Stimulated activated naive CD8-positive, alpha-beta T cell treated with anti-CD3 and anti-CD28 coated beads, Interleukin-15, amount 100 ng/mL, for 72 hours (primary cell): ENCODE measurements around the gene HELZ.
A peak's percentile ranks its signal among the peaks of the same experiment; 100 is the strongest.

Experiments used
- ATAC-seq: fragments of 150-1000 bp; cut with Tn5 transposase; 2 replicates; pipeline ENCODE4 v1.10.0; 2021; ENCODE audit warnings: mild to moderate bottlenecking, moderate library complexity
- DNase-seq, 2 donors: peaks; one replicate each; pipeline ENCODE4 v3.0.0; 2021 to 2022
- H3K27ac Mint-ChIP-seq, 2 donors: one replicate each; pipeline ENCODE4 v1.8.0; 2022; ENCODE audit warnings: mild to moderate bottlenecking in 2 of 2, mixed read lengths in 2 of 2, moderate library complexity in 2 of 2
- H3K27me3 Mint-ChIP-seq: one replicate; pipeline ENCODE4 v1.8.0; 2022; ENCODE audit warnings: mixed read lengths
- H3K4me1 Mint-ChIP-seq: one replicate; pipeline ENCODE4 v1.8.0; 2022; ENCODE audit warnings: mild to moderate bottlenecking, mixed read lengths
- H3K4me3 Mint-ChIP-seq, 2 donors: one replicate each; pipeline ENCODE4 v1.8.0; 2022; ENCODE audit warnings: mild to moderate bottlenecking in 2 of 2, mixed read lengths in 2 of 2, moderate library complexity in 1 of 2
- H3K9me3 Mint-ChIP-seq, 2 donors: one replicate each; pipeline ENCODE4 v1.8.0; 2022; ENCODE audit warnings: mixed read lengths in 2 of 2

HELZ gene

DNA sequence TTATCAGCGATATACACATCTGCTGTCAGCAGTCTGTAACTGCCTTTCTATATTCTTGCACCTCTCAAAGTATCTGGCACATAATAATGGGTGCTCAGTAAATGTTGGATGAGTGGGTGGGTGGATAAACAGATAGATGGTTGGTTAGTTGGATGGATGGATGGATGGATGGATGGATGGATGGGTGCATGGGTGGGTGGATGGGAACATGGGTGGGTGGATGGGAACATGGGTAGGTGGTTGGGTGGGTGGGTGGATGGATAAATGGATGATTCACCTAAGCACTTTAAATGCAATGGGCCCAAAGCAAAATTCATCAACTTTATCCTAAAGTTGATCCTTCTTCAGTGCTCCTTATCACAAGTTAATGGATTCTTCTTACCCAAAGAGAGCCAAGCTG lies 48.6 kb downstream of the HELZ start:
- Mint-ChIP-seq H3K4me3 (no peak overlapping the region), H3K27me3 (no peaks in the 10 kb centered on the region), H3K9me3 (peaks cover 7 to 12% of the 10 kb centered on the region in 2 donors), H3K27ac (no peak overlapping the region), H3K4me1 (peaks cover 9% of the 10 kb centered on the region)
- DNase-seq = no peak
- ATAC-seq = no peak

DNA sequence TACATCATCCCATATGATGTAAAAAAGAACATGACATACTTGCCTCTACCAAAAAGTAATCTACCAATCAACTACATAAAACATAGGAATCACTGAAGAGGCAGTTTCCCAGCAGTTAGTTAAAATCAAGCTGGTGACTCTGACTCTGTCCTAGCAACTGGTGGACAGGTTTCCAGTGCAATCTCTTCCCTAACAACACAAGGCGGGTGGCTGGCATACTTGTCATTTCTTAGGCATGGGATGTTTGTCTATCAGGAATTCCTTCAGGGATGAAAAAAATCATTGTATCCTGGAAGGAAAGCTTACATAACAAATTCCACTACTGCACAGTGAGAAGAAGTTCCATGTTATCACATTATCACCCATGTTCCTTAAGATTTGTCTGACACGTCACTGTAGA lies 50.9 kb downstream of the HELZ start:
- no peak for DNase-seq
- peaks cover 7 to 12% of the 10 kb centered on the region in 2 donors for H3K9me3 Mint-ChIP-seq
- no peaks in the 10 kb centered on the region for H3K27me3 Mint-ChIP-seq
- peaks cover 9% of the 10 kb centered on the region for H3K4me1 Mint-ChIP-seq
- H3K4me3 Mint-ChIP-seq = no peak overlapping the region
- ATAC-seq = no peak
- H3K27ac Mint-ChIP-seq = no peak overlapping the region

DNA sequence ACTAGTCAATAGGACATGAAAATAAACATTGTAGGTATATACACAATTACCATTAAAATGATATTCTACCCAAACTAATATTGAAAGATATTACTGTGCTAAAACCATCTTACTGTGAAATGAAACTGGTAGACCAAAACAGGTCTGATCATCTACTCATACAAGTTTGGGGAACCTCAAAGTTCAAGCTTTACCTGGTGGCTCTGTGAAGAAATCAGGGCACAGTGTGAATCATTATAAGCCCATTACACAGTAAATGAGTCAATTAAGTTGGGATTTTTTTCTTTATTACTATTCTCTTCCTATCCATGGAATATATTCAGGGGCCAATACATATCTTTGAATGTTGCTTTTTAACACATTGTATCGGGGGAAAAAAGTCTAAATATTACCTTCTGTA lies 57.1 kb downstream of the HELZ start:
- ATAC-seq (no peak), DNase-seq (no peak)
- Mint-ChIP-seq H3K27me3 (no peaks in the 10 kb centered on the region), H3K27ac (peak overlapping the region in 1 of 2 donors; percentile 70), H3K9me3 (no peaks in the 10 kb centered on the region), H3K4me1 (peaks cover 6% of the 10 kb centered on the region), H3K4me3 (no peak overlapping the region)

DNA sequence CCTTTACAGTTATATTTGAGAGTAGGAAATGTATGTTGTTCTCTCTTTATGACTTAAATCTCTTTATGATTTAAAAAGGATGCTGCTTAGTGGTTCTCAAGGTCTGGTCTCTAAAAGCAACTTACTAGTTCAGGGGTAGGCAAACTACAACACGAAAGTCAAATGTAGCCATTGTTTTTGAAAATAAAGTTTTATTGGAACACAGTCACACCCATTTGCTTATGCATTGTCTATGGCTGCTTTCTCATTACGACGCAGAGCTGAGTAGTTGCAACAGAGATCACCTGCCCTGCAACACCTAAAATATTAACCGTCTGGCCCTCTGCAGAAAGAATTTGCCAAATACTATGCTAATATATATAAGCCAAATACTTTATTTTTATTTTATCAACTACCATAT lies 58.2 kb downstream of the HELZ start:
- Mint-ChIP-seq H3K9me3 (no peaks in the 10 kb centered on the region), H3K4me3 (no peak overlapping the region), H3K4me1 (peaks cover 6% of the 10 kb centered on the region), H3K27ac (no peak overlapping the region), H3K27me3 (no peaks in the 10 kb centered on the region)
- no peak for DNase-seq
- ATAC-seq = no peak

DNA sequence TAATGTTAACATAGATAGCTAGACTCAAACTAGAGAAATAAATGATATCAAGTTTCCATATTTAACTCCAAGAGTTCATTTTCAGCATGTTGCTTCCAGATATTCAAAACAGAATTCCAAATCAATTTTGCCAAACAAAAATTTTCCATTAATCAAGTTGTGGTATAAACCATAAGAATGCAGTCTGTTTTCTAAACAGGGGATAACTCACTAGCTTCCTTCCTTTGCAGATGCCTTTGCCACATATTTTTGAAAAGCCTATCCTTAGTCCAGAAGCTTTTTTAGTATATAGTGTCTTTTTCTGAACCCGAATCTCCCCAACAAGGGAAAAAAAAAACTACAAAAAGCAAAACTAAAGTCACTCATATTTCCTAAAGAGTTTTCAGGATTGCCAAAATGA lies 61.5 kb downstream of the HELZ start:
- no peak for ATAC-seq
- no peak for DNase-seq
- Mint-ChIP-seq H3K27ac (no peak overlapping the region), H3K9me3 (no peaks in the 10 kb centered on the region), H3K27me3 (no peaks in the 10 kb centered on the region), H3K4me3 (no peak overlapping the region), H3K4me1 (peaks cover 6% of the 10 kb centered on the region)

DNA sequence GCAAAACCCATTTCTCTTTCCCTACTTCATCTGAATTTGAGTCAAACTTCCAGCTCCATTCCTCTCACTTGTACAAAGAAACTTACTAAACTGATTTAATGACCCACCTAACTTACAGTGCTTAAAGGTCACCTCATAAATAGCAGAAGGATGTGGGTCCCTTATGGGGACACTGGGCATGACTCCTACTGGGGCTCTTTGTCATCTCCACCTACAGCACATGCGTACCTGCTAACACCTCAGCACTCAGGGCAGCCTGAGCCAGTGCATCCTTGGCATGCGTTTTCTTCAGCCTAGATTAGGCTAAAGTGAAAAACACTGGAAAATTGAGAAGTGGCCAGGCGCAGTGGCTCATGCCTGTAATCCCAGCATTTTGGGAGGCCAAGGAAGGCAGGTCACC lies 63.2 kb downstream of the HELZ start:
- Mint-ChIP-seq H3K27ac (no peak overlapping the region), H3K4me3 (no peak overlapping the region), H3K9me3 (no peaks in the 10 kb centered on the region)

DNA sequence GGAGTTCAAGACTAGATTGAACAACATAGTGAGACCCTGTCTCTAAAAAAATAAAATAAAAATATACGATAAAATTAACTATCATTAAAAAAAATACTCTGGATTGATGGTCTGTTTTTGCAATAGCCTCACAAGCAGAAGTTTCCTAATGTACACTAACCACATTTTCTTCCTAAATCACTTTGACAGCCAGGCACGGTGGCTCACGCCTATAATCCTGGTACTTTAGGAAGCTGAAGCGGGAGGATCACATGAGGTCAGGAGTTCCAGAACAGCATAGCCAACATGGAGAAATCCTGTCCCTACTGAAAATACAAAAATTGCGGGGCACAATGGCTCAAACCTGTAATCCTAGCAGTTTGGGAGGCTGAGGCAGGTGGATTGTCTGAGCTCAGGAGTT lies 64.7 kb downstream of the HELZ start:
- Mint-ChIP-seq H3K27me3 (no peaks in the 10 kb centered on the region), H3K27ac (no peak overlapping the region), H3K4me1 (no peaks in the 10 kb centered on the region), H3K4me3 (no peak overlapping the region), H3K9me3 (no peaks in the 10 kb centered on the region)
- ATAC-seq (no peak), DNase-seq (no peak)

More for the DNA sequence above, 63.2 kb downstream of the HELZ start:
- Mint-ChIP-seq H3K4me1 (no peaks in the 10 kb centered on the region), H3K27me3 (no peaks in the 10 kb centered on the region)
- no peak for ATAC-seq
- no peak for DNase-seq

DNA sequence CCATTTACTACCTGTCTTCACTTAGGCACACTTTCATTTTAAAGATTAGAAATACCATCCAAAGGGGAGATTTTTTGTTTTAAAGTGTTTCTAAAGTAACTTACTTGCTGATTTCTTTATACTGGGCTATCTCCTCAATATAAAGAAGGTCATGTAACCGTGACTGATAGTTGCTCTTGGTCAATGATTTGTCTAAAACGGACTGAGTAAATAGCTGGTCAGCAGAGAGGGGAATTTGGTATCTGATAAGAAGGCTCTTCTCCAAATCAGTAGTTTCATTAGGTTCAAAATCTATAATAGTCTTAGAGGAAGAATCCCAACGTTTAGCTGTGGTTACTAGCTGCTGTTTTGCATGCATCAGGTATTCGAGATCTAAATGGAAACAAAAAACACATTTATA lies 66.4 kb downstream of the HELZ start:
- Mint-ChIP-seq H3K27me3 (no peaks in the 10 kb centered on the region), H3K4me1 (no peaks in the 10 kb centered on the region), H3K4me3 (no peak overlapping the region), H3K9me3 (no peaks in the 10 kb centered on the region), H3K27ac (peak overlapping the region in 1 of 2 donors; percentile 34)
- no peak for ATAC-seq
- DNase-seq = no peak

DNA sequence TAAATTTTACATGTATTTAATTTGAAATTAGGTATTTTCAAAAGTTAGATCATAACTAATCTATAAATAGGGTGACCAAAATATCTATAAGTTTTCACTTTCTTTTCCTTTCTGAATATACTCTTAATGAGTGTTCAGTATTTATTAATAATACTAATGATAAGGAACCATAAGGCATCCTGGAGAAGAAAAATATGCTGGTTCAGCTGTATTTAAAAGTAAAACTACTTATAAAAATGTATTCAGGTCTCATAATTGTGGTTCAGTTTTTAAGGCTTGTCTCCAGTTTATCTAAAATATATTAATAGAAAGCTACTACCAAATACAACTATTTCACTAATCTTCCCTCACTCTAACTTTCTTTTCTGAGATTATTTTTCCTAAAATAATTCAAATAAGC lies 67.3 kb downstream of the HELZ start:
- no peak overlapping the region for H3K27ac Mint-ChIP-seq
- H3K4me3 Mint-ChIP-seq = no peak overlapping the region
- H3K4me1 Mint-ChIP-seq = no peaks in the 10 kb centered on the region
- H3K9me3 Mint-ChIP-seq = no peaks in the 10 kb centered on the region
- DNase-seq (no peak), ATAC-seq (no peak)
- H3K27me3 Mint-ChIP-seq = no peaks in the 10 kb centered on the region

DNA sequence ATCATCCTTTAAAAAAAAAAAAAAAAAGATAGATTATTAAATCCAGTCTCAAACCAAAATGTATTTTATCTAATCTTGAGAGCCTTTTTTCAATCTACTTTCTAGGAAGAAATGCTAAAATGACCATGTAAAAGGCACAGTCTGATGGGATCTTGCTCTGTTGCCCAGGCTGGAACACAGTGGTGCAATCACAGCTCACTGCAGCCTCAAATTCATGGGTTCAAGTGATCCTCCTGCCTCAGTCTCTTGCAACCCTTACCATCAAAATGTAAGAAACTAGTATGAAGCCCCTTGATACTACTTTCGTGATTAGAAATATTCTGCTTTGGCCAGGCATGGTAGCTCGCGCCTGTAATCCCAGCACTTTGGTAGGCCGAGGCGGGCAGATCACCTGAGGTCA lies 70.8 kb downstream of the HELZ start:
- H3K4me1 Mint-ChIP-seq = no peaks in the 10 kb centered on the region
- H3K4me3 Mint-ChIP-seq = no peak overlapping the region
- H3K27me3 Mint-ChIP-seq = no peaks in the 10 kb centered on the region
- no peak for DNase-seq
- no peak for ATAC-seq
- no peaks in the 10 kb centered on the region for H3K9me3 Mint-ChIP-seq
- H3K27ac Mint-ChIP-seq = no peak overlapping the region

DNA sequence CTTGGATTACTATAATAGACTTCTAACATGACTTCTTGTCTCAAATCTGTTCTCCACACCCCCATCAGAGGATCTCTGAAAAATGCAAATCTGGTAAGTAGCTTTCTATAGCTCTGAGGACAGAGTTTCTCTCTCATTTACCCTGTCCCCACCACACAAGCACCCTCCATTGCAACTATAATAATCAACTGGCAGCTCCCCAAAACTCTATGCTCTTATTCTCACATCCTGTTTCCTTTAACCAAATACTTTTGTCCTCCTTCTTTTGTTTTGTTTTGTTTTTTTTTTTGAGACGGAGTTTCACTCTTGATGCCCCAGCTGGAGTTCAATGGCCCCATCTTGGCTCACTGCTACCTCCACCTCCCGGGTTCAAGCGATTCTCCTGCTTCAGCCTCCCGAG lies 73.4 kb downstream of the HELZ start:
- H3K9me3 Mint-ChIP-seq = no peaks in the 10 kb centered on the region
- H3K27me3 Mint-ChIP-seq = no peaks in the 10 kb centered on the region
- no peak overlapping the region for H3K4me3 Mint-ChIP-seq
- DNase-seq (no peak), ATAC-seq (no peak)
- peak overlapping the region in 1 of 2 donors; percentile 4 for H3K27ac Mint-ChIP-seq
- H3K4me1 Mint-ChIP-seq = no peaks in the 10 kb centered on the region

DNA sequence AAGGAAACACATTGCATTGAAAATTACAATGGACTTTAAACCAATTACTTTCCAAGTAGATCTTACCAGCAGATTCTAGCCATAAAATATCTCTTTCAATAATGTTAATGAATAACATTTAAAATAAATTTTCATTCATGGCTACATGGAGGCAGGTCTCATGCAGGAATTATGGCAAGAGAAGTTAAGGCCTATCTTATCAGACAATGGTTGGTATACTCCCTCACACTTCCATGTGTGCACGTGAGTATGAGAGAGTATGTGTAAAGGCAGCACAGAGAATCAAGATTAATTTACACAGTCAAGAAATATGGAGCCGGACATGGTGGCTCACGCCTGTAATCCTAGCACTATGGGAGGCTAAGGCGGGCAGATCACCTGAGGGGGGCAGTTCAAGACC lies 76.5 kb downstream of the HELZ start:
- no peak overlapping the region for H3K27ac Mint-ChIP-seq
- no peaks in the 10 kb centered on the region for H3K9me3 Mint-ChIP-seq
- no peak overlapping the region for H3K4me3 Mint-ChIP-seq
- DNase-seq (no peak), ATAC-seq (no peak)
- no peaks in the 10 kb centered on the region for H3K27me3 Mint-ChIP-seq
- H3K4me1 Mint-ChIP-seq = no peaks in the 10 kb centered on the region

DNA sequence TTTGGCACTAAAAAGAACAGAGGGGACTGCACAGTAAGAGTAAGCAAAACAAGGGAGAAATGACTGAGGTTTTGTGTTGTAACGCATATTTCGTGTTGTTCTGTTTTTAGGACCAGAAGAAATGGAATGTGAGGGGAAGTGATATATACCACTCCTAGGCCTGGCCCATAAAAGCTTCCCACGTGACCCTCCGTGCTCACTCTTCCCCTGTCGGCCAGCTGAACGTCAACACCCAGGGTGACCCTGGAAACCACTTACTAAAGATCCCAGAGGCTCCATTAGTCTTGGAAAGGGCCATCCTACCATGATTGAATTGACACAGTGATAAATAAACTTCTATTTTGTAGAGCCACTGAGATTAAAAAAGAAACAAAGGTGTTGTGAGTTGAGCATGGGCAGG lies 79.8 kb downstream of the HELZ start:
- H3K27me3 Mint-ChIP-seq = no peaks in the 10 kb centered on the region
- no peaks in the 10 kb centered on the region for H3K9me3 Mint-ChIP-seq
- no peak overlapping the region for H3K27ac Mint-ChIP-seq
- no peak for ATAC-seq
- DNase-seq = no peak
- no peaks in the 10 kb centered on the region for H3K4me1 Mint-ChIP-seq
- H3K4me3 Mint-ChIP-seq = no peak overlapping the region

DNA sequence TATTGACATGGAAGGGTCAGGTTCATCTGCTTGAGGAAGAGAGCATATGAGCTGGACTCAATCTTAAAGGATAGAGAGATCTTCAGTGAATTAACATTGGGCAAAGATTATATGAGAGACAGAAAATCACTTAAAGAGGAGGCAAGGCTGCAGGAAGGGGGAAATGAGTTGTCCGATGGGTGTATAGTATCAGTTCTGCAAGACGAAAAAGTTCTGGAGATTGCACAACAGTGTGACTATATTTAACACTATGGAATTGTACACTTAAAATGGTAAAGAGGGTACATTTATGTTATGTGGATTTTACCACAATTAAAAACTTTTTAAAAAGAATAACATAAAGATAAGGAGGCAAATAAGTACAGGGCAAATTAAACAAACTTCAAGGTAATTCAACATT lies 80.7 kb downstream of the HELZ start:
- Mint-ChIP-seq H3K9me3 (no peaks in the 10 kb centered on the region), H3K27ac (no peak overlapping the region), H3K4me1 (no peaks in the 10 kb centered on the region), H3K4me3 (no peak overlapping the region), H3K27me3 (no peaks in the 10 kb centered on the region)
- ATAC-seq (no peak), DNase-seq (no peak)

DNA sequence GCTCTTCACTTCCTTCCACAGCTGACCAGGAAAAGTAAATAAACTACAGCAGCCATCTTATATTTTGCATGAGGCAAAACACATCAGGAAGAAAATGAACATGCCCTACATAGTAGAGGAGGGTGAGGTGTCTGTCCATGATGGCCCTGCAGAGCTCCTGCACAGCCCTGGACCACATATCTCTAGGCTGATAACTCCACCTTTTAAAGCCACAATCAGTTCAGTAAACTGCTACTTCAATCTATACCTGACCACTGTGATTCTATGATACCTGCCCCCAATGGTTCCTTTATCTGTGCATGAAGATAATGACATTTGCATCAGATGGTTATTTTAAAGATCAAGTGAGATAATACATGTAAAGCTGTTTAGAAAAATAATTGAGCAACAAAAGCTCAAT lies 82.2 kb downstream of the HELZ start:
- Mint-ChIP-seq H3K4me3 (no peak overlapping the region), H3K4me1 (peaks cover 4% of the 10 kb centered on the region), H3K9me3 (no peaks in the 10 kb centered on the region), H3K27me3 (no peaks in the 10 kb centered on the region), H3K27ac (no peak overlapping the region)
- DNase-seq (no peak), ATAC-seq (no peak)

DNA sequence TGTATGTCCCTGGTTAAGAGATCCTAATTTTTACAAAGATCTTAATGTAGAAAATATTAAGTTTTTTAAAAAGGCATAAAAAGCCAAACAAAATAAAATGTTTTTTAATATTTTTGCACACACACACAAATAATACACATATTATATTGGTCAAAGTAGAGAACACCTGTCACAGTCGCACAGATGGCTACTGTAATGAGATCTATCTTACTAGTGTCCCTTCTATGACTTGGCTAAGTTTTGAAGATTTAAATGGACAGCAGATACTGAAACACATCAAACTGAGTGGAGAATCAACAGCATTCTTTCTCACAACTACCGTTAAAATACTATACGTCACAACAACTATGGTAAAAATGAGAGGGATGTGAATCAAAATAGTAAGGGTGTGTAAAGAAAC lies 83.4 kb downstream of the HELZ start:
- Mint-ChIP-seq H3K27ac (no peak overlapping the region), H3K4me3 (no peak overlapping the region), H3K27me3 (no peaks in the 10 kb centered on the region), H3K9me3 (peaks cover 6 to 7% of the 10 kb centered on the region in 2 donors), H3K4me1 (peaks cover 16% of the 10 kb centered on the region)
- ATAC-seq (no peak), DNase-seq (no peak)

DNA sequence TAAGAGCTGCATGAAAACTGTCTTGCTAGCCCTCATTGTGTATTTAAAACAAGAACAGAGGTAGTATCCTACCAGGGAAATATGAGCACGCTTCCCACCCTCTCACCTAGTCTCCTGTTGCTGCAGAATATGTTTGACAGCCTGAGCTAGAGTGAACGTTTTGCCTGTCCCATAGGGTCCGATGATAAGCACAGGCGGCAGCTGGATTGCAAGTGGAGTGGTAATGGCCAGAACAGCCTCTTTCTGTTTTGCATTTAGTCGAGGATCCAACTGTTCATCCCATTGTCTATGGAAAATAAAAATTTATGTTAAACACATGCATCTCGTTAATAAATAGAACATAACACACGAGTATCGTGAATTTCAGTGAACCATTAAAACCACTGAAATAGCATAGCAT lies 84.2 kb downstream of the HELZ start:
- DNase-seq (no peak), ATAC-seq (no peak)
- Mint-ChIP-seq H3K9me3 (peaks cover 8 to 9% of the 10 kb centered on the region in 2 donors), H3K27ac (no peak overlapping the region), H3K4me3 (no peak overlapping the region), H3K4me1 (peaks cover 17% of the 10 kb centered on the region), H3K27me3 (no peaks in the 10 kb centered on the region)
